HT-29 (cell line): ENCODE data around the gene WDR62. TPM values are rescaled to one million over a fixed set of nuclear protein-coding genes. Genes with fewer than 3 reads are reported as not detected.
"Not testable (repeated sequence)": the region's sequence is repeated elsewhere in the genome, so short reads cannot be mapped to it uniquely, and the experiment has no call there.

Source experiments
- DNase-seq: peaks from one replicate; pipeline ENCODE4 v3.0.0-alpha.2; 2015; ENCODE audit warnings: low spot score
- total RNA-seq: library from RNA; depleted of rRNA; stranded (reverse); fragments of >200 nt; shearing (Covaris generic); gene quantifications from 2 replicates; pipeline ENCODE4 v1.2.3, GENCODE V29; 2014

WDR62 gene
- total RNA-seq, 1 experiment from 2014 or later = 49.0 TPM

DNA sequence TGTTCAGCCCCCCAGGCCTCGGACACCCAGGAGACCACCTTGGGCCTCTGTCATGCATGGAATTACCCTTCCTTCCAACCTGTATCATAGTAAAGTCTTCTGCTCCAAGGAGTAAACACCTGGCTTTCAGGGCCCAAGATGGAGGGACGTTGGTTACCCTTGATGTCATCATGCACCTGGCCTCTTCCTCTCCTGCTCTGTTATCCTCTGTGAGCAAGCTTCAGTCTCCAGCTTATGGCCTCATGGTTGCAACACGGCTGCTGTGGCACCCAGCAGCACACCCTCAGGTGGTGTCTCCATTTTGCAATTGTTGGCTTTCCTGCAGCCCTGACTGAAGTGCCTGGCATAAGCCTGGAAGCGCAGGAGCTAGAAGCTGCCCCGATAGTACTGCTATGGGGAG, 52.3 kb downstream of the WDR62 start:
- DNase-seq = no peak

DNA sequence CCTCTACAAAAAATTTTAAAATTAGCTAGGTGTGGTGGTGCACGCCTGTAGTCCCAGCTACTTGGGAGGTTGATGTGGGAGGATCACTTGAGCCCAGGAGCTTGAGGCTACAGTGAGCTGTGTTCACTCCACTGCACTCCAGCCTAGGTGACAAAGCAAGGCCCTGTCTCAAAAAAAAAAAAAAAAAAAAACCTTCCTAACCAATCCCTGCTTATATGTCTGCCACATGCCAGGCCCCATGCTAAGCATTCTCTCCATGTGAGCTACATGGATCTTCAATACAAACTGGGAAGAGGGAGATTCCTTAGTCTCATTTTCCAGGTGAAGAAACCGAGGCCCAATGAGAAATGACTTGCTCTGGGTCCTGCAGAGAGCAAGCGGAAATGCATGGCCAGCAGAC, 54.0 kb downstream of the WDR62 start:
- no peak for DNase-seq

GRCh38 chr19:36110487-36111199, 55.9 kb downstream of the WDR62 start, which contains the start of gene OVOL3:
Gene OVOL3 (plus strand): TSS chr19:36111143. CDS start chr19:36111203, 60 bp downstream.
- no peak for DNase-seq

DNA sequence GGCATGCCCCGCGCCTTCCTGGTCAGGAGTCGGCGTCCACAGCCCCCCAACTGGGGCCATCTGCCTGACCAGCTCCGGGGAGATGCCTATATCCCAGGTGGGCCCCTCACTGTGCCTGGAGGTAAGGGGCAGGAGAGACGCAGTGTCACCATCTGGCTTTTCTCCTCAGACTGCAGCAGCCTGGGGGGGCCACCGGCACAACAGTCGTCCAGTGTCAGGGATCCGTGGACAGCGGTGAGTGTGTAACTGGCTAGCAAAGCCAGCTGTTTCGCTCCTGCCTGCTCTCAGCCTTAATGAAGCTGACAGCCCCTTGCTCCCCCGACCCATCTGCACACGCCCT, 56.5 kb downstream of the WDR62 start:
- DNase-seq = no peak

GRCh38 chr19:36112678-36113077, 58.0 kb downstream of the WDR62 start:
- DNase-seq = no peak

DNA sequence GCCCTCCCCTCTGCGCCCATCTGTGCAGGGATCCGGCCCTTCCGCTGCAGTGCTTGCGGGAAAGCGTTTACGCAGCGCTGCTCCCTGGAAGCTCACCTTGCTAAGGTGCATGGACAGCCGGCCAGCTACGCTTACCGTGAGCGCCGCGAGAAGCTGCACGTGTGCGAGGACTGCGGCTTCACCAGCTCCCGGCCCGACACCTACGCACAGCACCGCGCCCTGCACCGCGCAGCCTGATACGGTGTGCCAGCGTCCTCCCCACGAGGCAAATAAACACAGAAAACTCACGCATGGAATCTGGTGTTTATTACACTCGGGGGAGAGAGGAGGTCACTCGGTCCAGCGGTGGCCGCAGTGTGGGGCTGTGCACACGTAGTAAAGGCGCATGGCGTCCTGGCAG, 58.7 kb downstream of the WDR62 start:
- no peak for DNase-seq

DNA sequence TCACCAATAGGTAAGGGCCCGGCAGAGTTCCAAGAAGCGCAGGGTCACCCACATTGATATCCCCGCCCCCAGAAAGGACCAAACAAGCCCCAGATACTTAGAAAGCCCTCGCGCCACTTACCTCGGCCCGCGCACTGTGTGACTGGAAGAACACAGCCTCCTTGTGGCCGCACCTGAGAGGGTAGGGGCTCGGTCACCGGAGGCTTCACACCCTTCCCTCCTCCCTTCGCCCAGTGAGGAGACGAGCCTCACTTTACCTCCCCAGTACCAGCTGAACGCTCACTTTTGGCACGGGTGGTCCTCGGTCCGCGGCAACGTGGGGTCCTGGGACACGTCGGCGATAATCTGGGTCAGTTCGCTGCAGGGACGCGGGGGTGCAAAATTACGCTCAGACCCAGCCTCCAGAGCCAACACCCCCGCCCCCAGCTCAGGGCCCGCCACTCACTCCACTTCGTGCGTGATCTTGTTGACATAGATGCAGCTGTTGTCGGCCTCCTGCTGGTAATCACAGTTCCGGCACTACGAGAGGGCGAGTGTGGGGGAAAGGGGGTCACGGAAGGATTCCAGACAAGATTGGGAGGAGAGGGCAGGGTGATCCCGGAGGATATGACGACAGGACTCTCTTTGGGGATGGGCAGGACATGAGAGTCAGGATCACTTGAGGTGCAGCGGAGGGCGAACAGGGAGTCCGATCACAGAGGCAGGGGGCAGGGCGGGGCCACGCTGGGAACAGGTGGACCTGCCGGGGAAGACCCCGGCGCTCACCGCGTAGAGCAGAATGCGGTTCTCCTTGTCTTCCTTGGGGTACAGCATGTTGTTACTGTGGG, 59.4 kb downstream of the WDR62 start:
- peak; percentile 48 for DNase-seq

DNA sequence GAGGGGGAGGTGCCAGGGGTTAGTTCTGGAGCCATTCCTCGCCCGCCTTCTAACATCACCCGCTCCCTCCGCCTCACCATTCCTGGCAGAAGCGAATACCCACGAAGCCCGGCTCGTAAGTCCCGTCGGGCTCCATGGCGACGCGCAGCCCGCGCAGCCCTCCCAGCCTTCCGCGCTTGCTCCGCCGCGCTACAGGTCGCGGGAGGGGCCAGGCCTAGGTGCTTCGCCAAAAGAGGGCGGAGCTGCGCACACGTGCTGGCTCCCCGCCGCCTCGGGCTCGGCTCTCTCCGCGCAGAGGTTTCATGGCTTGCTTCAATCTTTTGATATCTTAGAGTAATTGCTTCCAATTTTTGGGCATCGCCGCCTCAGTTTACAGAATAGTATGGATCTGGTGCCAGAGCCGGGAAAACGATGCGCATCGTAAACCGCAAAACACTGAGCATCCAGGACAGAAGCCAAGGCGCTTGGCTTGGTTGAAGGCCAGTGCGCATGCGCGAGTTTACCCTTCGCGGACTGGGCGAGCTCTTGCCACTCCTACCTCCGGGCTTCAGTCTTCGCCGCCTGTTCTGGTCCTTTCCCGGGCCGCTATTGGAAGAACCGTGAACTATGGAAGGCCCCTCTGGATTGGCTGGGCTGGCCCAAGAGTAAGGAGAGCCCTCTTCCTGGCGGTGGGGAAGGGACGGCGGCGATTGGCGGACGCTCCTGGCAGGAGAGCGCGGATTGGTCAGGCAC, 60.2 kb downstream of the WDR62 start, which contains the start of gene POLR2I:
Gene POLR2I, minus strand, starts transcription at position 155 of the 732 bp plus-strand sequence. Its CDS starts 19 bp downstream, at position 136.
- DNase-seq = peak; percentile 100

DNA sequence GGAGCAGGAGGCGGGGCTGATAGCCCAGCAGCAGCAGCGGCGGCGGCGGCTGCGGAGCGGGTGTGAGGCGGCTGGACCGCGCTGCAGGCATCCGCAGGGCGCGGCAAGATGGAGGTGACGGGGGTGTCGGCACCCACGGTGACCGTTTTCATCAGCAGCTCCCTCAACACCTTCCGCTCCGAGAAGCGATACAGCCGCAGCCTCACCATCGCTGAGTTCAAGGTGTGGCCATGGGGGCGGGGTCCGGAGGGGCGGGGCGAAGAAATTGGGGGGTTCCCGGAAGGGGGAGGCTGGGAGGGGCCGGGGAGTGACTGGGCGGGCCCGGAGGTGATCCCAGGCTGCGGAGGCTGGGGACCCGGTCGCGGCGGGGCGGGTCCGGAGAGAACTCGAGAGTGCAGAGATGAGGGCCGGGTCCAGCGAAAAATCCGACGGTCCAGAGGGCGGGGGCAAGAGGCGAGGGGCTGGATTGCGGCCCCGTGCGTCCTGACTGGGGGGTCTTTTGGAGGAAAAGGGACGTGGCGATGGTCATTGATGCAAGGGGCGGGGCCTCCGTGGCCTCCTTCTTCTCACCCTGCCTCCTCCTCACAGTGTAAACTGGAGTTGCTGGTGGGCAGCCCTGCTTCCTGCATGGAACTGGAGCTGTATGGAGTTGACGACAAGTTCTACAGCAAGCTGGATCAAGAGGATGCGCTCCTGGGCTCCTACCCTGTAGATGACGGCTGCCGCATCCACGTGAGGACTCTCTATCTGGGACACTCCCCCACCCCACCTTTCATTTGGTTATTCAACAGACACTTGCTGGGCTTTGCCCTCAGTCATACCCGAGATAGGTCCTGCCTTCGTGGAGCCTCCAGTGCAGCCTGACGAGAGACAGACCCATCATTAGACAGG, 61.0 kb downstream of the WDR62 start, which contains the start of gene TBCB:
Gene TBCB, plus strand, starts transcription at position 16 of the 891 bp plus-strand sequence. Its CDS starts 93 bp downstream, at position 109.
- peak; percentile 42 for DNase-seq

DNA sequence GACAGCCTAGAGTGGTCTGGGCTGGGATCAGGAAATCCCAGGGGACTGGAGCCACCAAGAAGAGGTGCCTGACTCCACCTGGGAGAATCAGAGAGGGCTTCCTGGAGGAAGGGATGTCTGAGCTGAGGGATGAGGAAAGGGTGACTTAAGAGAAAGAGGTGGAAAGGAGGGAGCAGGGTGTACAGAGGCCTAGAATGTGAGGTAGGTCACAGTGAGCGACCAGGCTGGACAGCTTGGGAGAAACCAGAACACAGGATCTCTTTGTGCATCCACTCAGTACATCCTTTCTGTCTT, 61.6 kb downstream of the WDR62 start:
- DNase-seq = no peak

DNA sequence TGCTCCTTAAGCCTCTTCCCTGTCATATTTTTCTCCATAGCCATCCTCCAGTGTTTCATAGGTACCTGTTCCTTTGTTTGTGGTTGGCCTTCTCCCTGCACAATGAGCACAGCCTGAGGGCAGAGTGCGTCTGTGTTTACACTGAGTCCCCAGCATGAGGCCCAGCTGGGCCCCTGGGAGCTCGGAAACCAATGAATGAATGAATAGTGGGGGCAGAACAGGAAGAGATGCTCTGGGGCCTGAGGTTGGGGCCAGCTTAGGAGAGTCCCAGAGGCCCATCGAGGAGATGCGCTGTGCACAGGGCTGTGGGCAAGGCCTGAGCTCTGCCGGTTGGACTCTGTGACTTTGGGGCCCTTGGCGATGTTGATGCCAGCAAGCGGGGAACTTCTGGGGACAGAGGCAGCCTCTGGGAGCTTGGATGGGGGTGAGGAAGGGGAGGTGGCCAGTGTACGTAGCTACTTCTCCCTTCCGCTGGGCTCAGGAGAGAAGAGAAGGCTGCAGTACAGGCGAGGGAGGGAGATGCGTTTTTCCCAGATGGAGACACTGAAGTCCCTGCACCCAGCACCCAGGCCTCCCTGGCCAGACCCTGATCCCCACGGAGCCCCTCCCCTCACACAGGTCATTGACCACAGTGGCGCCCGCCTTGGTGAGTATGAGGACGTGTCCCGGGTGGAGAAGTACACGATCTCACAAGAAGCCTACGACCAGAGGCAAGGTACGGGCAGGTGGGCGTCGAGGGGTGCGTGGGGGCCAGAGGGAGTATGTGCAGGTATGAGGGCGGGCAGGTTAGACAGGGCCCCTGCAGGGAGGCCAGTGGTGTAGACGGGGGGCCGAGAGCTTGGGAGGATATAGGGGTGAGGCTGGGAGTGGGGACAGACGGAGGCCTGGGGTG, 65.6 kb downstream of the WDR62 start:
- no peak for DNase-seq

DNA sequence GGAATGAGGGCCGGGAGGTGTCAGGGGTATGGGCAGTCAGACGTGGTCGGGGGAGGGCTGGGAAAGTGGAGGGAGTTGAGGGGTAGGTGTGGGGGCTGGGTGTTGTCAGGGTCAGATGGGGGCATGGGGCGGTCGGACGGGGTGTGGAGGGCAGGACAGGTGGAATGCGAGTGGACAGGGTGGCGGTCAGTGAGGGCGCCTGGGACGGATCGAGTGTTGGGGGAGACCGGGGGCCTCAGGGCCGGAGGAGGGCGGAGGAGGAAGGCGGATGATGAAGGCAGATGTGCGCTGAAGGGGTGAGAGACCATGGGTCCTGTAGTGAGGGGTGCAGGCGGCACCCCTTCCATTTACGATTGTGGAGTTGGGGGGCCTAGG, 66.3 kb downstream of the WDR62 start:
- no peak for DNase-seq

DNA sequence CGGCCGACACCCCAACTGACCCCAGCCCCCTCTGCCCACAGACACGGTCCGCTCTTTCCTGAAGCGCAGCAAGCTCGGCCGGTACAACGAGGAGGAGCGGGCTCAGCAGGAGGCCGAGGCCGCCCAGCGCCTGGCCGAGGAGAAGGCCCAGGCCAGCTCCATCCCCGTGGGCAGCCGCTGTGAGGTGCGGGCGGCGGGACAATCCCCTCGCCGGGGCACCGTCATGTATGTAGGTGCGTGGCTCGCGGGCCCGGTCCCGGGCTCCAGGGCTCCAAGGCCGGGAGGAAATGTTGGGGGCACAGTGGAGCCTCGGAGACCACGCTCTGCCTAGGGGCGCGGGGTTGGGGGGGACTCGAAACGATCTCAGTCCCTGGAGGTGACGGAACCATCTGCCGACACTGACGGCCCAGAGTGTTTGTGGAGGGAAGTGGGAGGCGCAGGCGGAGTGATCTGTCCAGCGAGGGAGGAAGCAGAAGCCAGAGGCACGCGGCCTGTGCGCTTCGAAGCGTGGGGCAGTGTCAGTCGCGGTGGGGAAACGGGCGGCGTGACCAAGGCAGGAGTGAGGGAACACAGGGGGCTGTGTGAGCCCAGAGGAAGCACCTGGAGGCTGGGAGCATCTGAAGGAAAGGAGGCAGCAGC, 66.9 kb downstream of the WDR62 start:
- no peak for DNase-seq

- no peak for DNase-seq
Observed at GRCh38 chr19:36125557-36125956, 70.9 kb downstream of the WDR62 start.

- DNase-seq = no peak
Observed at GRCh38 chr19:36128392-36128736, 73.7 kb downstream of the WDR62 start.

DNA sequence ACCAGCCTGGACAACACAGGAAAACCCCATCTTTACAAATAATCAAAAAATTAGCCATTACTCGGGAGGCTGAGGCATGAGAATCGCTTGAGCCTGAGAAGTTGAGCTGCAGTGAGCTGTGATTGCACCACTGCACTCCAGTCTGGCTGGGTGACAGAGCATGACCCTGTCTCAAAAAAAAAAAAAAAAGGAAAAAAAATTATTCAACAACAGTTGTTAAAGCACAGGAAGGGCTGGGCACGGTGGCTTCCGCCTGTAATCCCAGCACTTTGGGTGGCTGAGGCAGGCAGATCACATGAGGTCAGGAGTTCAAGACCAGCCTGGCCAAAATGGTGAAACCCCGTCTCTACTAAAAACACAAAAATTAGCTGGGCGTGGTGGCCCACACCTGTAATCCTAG, 76.5 kb downstream of the WDR62 start:
- not testable (repeated sequence) for DNase-seq

DNA sequence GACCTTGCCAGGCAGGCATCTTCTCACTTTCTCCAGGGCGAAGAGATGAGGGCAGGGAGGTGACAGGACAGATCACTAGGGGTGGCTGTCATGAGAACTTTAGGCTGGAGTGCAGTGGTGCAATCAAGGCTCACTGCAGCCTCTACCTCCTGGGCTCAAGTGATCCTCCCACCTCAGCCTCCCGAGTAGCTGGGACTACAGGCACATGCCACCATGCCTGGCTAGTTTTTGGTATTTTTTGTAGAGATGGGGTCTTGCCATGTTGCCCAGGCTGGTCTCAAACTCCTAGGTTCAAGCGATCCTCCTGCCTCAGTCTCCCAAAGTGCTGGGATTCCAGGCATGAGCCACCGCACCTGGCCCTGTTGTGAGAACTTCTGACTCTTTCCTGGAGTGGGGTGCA, 80.2 kb downstream of the WDR62 start:
- not testable (repeated sequence) for DNase-seq

DNA sequence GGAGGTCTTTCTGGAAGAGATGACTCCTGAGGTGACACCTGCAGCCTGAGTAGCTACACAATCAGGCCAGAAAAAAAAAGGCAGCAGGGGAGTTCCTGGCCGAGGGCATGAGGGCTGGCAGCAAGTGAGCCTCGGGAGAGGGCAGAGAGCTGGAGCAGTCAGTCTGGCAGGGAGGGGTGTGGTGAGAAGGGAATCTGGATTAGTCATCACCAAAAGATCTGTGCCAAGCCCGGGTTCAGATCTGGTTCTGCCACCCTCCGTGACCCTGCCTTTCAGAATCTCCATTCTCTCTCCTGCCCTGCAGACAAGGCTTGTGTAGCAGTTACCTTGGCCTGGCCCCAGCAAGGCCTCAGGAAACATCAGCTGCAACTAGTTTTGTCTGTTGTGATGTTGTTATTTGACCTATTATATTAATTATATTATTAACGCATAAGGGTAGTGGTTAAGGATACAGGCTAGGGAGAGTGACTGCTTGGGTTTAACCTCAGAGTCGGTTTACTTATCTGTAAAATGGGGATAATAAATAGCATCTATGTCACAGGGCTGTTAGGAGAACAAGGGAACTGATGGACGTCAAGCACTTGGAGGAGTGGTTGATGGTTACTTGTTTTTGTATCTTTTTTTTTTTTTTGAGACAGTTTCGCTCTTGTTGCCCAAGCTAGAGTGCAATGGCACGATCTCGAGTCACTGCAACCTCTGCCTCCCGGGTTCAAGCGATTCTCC, 82.4 kb downstream of the WDR62 start:
- DNase-seq = peak; percentile 95

- no peak for DNase-seq
Observed at GRCh38 chr19:36139120-36139472, 84.4 kb downstream of the WDR62 start.
